ENCODE data around the gene MAP2K6. TPM values are rescaled to one million over a fixed set of nuclear protein-coding genes. Genes with fewer than 3 reads are reported as not detected.

MAP2K6 gene
- polyA plus RNA-seq, 3 donors, result 19.6 to 24.9 (median 21.7) TPM

DNA sequence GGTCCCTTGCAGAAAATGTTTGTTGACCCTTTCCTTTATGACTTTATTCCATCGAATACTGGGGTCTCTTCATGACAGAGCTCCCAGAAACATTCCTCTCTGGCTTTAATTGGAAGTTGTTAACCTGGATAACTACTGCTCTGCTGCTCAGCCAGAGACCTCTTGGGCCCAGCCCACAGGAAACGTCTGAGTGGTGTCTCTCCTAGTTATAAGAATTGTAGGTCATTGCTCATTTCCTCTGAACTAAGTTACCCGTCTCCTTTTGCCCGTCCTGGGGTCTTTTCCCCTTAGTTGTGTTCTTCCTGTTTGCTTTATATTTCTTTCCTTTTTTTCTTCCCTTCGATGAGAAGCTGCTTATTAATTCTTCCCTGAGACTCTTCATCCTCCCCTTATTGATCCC lies 9.0 kb downstream of the MAP2K6 start:
- DNase-seq, result no peak

GRCh38 chr17:69424287-69425041 lies 10.0 kb downstream of the MAP2K6 start:
- DNase-seq, result no peak

DNA sequence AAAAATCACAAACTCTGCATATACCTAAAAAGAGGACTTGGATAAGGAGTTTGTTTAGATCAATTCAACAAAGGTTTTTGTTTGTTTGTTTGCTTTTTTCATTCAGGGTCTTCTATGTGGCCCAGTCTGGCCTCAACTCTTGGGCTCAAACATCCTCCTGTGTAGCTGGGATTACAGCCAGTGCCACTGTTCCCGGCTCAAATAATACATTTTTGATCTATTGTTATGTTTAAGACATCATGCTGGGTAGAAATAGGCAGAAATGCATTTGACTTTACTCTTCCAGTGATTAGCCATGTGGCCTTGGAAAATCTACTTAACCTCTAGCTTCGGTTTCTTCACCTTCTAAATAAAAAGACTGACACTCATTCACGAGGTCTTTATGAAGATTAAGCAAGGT lies 11.5 kb downstream of the MAP2K6 start:
- DNase-seq, result no peak

- no peak for DNase-seq
Measured at GRCh38 chr17:69427486-69428197, 13.1 kb downstream of the MAP2K6 start.

GRCh38 chr17:69428252-69428980 lies 13.9 kb downstream of the MAP2K6 start:
- no peak for DNase-seq

- no peak for DNase-seq
Measured at GRCh38 chr17:69430488-69430887, 16.0 kb downstream of the MAP2K6 start.

- no peak for DNase-seq
Measured at GRCh38 chr17:69431835-69432234, 17.3 kb downstream of the MAP2K6 start.

DNA sequence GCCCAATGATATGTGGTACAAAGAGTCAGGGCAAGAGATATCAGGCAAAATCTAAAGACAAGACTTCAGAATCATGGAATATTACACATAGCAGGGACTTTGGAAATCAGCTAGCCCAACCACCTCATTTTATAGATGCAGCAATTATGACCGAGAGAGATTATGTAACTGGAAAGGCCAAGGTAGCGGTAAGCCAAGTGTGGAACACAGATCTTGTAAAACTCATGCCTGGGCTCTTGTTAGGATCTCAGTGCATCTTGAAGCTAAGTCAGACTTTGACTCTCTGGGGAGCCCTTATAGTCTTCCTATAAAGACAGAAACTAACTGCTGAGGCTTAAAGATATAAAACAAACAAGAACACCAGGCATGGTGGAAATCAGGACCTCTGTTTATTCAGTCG lies 18.6 kb downstream of the MAP2K6 start:
- no peak for DNase-seq

- peak; percentile 35 for DNase-seq
Measured at GRCh38 chr17:69434164-69434579, 19.7 kb downstream of the MAP2K6 start.

- no peak for DNase-seq
Measured at GRCh38 chr17:69435971-69436696, 21.6 kb downstream of the MAP2K6 start.

- no peak for DNase-seq
Measured at GRCh38 chr17:69437475-69437874, 23.0 kb downstream of the MAP2K6 start.

DNA sequence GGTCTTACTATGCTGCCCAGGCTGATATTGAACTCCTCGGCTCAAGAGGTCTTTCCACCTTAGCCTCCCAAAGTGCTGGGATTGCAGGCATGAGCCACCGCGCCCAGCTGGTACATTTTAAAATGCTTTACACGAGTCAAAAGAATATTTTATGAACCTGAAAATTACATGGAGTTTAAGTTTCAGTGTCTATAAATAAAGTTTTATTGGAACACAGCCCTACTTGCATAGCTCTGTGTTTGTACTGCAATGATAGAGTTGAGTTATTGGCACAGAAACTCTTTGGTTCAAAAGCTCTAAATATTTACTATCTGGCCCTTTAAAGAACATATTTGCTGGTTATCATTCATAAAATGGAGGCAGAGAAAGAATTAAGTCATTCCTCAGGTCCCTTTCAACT lies 24.3 kb downstream of the MAP2K6 start:
- no peak for DNase-seq

DNA sequence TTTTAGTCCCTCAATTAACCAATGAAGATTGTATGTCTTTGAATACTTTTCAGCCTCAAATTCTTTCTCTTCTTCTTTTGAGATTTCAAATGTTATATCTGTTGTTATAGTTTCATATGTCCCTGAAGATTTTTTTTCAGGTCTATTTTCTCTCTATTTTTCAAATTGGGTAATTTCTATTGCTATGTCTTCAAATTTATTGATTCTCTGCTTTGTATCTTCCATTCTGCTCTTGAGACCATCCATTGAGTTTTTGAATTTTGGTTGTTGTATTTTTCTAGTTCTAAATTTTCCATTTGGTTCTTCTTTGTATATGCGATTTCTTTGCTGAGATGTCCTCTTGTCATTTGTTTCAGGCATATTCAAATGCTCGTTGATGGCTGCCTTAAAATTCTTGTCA lies 26.7 kb downstream of the MAP2K6 start:
- no peak for DNase-seq

GRCh38 chr17:69443138-69443537 lies 28.6 kb downstream of the MAP2K6 start:
- DNase-seq, result no peak

GRCh38 chr17:69444023-69444422 lies 29.5 kb downstream of the MAP2K6 start:
- DNase-seq, result no peak

DNA sequence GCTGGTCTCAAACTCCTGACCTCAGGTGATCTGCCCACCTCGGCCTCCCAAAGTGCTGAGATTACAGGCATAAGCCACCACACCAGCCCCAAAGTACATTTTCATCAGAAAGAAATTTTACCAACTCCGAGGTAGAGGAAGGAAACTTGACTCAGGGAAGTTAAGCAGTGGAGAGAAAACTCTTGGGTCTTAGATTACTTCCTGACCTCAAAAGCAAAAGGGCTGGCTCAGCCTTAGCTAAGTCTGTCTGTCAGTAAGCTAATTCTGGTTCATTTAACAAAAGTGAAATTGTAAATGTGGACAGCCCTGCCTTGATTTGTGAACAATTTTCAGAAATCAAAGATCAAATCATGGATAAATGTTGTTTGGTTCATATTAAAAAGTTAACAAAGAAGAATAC lies 30.6 kb downstream of the MAP2K6 start:
- no peak for DNase-seq

GRCh38 chr17:69447726-69448125 lies 33.2 kb downstream of the MAP2K6 start:
- DNase-seq, result no peak

DNA sequence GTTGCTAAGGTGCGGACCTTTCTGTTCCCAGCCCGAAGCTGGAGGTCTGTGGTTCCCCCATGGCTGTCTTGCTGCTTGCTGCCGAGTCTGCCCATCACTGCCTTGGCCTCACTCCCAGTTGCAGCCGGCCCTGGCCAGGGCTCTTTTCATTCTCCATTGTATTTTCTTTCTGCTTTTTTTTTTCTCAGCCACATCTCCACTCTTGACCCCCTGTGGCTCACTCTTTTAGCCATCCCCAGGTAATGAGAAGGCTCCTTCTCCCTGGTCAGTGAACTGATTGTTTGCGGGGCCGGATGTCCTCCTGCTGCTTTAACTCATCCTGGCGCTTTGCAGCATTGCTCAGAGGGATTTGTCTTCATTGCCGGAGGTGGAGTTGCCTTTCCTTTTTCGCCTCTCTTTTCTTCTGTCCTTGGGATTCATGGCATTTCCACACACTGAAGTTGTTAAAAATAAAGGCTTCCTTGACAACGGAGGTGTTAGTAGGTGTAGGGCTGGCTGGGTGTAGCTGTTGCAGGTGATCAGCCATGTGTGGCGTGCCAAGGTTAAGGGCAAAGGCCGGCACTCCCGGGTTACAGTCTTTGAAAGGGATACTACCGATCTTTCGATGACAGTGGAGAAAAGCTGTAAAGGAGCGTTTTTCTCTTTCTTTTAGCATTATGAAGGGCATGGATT lies 34.1 kb downstream of the MAP2K6 start:
- peak; percentile 64 for DNase-seq

- DNase-seq, result no peak
Measured at GRCh38 chr17:69450131-69450530, 35.6 kb downstream of the MAP2K6 start.

- DNase-seq, result no peak
Measured at GRCh38 chr17:69450918-69451317, 36.4 kb downstream of the MAP2K6 start.
